AG04449 (cell line): ENCODE measurements around the gene MRPS18A.

ENCODE experiments used
- CTCF ChIA-PET: fragments of 350-600 bp; formaldehyde crosslinking; extraction: SDS; loops from one replicate; lab custom pipeline; 2021; ENCODE audit warnings: antibody characterized with exemption; lab: Yijun Ruan, JAX
- POLR2A ChIA-PET: fragments of 400-600, 350-600 bp; formaldehyde crosslinking; extraction: SDS; loops from one replicate; lab custom pipeline; 2020; ENCODE audit warnings: antibody characterized with exemption, inconsistent platforms; lab: Yijun Ruan, JAX
- DNase-seq: peaks from one replicate; pipeline ENCODE4 v3.0.0-alpha.2; 2010; ENCODE audit warnings: low read depth, low spot score
- H3K4me3 ChIP-seq: 2 replicates; pipeline ENCODE4 v1.5.1; 2011; ENCODE audit warnings: low read depth, mild to moderate bottlenecking, control low read depth, low read length
- CTCF ChIP-seq: IDR thresholded peaks from one replicate; pipeline ENCODE4 v1.5.1; 2011; ENCODE audit warnings: mild to moderate bottlenecking, moderate library complexity, low read length, control low read depth, inconsistent platforms; ENCODE audit not compliant: insufficient read depth; ENCODE audit errors: missing control alignments

Gene MRPS18A

GRCh38 chr6:43678341-43678740 lies 9.2 kb downstream of the MRPS18A start:
- H3K4me3 ChIP-seq = no peak overlapping the region
- no peak for DNase-seq
- TF ChIP-seq CTCF = no peak
- ChIA-PET CTCF (interaction anchor here (0.9 to 15.5 kb wide), 7 partner anchors 10 to 402 kb away, joined by 3 to 324 read pairs (median 6); partner anchors contain the start of genes MRPS18A and VEGFA), POLR2A (no interaction called here)

- no peak for DNase-seq
- TF ChIP-seq CTCF = no peak
- ChIA-PET CTCF (interaction anchor here (1.2 to 15.5 kb wide), 6 partner anchors 10 to 403 kb away, joined by 3 to 324 read pairs (median 6); partner anchors contain the start of genes MRPS18A and VEGFA), POLR2A (no interaction called here)
- no peak overlapping the region for H3K4me3 ChIP-seq
Observed at GRCh38 chr6:43677759-43678158, 9.8 kb downstream of the MRPS18A start.

- POLR2A ChIA-PET = no interaction called here
- TF ChIP-seq CTCF = no peak
- CTCF ChIA-PET = interaction anchor here (2.2 to 15.5 kb wide), 3 partner anchors 9 to 403 kb away, joined by 7 to 324 read pairs (median 74); partner anchors contain the start of gene MRPS18A
- no peak for DNase-seq
- H3K4me3 ChIP-seq = no peak overlapping the region
Observed at GRCh38 chr6:43676962-43677606, 10.5 kb downstream of the MRPS18A start.

GRCh38 chr6:43674921-43675320 lies 12.7 kb downstream of the MRPS18A start:
- ChIA-PET CTCF (interaction anchor here (0.7 to 15.5 kb wide), 4 partner anchors 9 to 406 kb away, joined by 3 to 324 read pairs (median 4); no protein-coding TSS in a partner anchor), POLR2A (interaction anchor here (0.5 kb wide), 1 partner anchor 482 kb away, joined by 3 read pairs; no protein-coding TSS in a partner anchor)
- no peak for TF ChIP-seq CTCF
- H3K4me3 ChIP-seq = no peak overlapping the region
- no peak for DNase-seq

- CTCF ChIA-PET = interaction anchor here (0.8 to 15.5 kb wide), 4 partner anchors 8 to 406 kb away, joined by 3 to 324 read pairs (median 4); no protein-coding TSS in a partner anchor
- H3K4me3 ChIP-seq = no peak overlapping the region
- POLR2A ChIA-PET = no interaction called here
- no peak for DNase-seq
- no peak for TF ChIP-seq CTCF
Observed at GRCh38 chr6:43674291-43674690, 13.3 kb downstream of the MRPS18A start.

GRCh38 chr6:43673444-43674084 lies 14.0 kb downstream of the MRPS18A start:
- no peak for TF ChIP-seq CTCF
- no peak overlapping the region for H3K4me3 ChIP-seq
- ChIA-PET POLR2A (interaction anchor here (1.2 kb wide), 1 partner anchor 28 kb away, joined by 3 read pairs; no protein-coding TSS in a partner anchor), CTCF (interaction anchor here (0.9 to 15.5 kb wide), 2 partner anchors 95 to 407 kb away, joined by 3 to 324 read pairs; no protein-coding TSS in a partner anchor)
- no peak for DNase-seq
